Spleen (tissue), 11 donors: ENCODE results near the gene SLC17A4. TPM values are rescaled to one million over a fixed set of nuclear protein-coding genes. Genes with fewer than 3 reads are reported as not detected.
"Not testable (repeated sequence)": the region's sequence is repeated elsewhere in the genome, so short reads cannot be mapped to it uniquely, and the experiment has no call there.

Source experiments
- DNase-seq: peaks from one replicate; pipeline ENCODE4 v3.0.0-alpha.2; 2020
- H3K27ac ChIP-seq, 8 donors: fragments of 200-600 bp; sonication (generic) in 7 of 8; 1 replicate in 4 of 8; 2 replicates in 4 of 8; pipeline versions ENCODE4 v1.5.0 to v1.8.0; 2016 to 2021; ENCODE audit warnings: inconsistent platforms in 4 of 8, mild to moderate bottlenecking in 4 of 8, moderate library complexity in 1 of 8
- H3K27me3 ChIP-seq, 7 donors: fragments of 200-600 bp; sonication (generic) in 6 of 7; replicated peaks in 1 of 7; 1 replicate in 4 of 7; 2 replicates in 3 of 7; pipeline versions ENCODE4 v1.5.0 to v1.8.0; 2016 to 2021; ENCODE audit warnings: inconsistent platforms in 3 of 7, mild to moderate bottlenecking in 1 of 7
- H3K36me3 ChIP-seq, 6 donors: fragments of 200-600 bp; sonication (generic) in 5 of 6; 1 replicate in 4 of 6; 2 replicates in 2 of 6; pipeline versions ENCODE4 v1.5.0 to v1.8.0; 2016 to 2021; ENCODE audit warnings: inconsistent platforms in 2 of 6
- H3K4me1 ChIP-seq, 6 donors: fragments of 200-600 bp; sonication (generic) in 5 of 6; 1 replicate in 3 of 6; 2 replicates in 3 of 6; pipeline versions ENCODE4 v1.5.0 to v1.8.0; 2016 to 2021; ENCODE audit warnings: inconsistent platforms in 3 of 6
- H3K4me3 ChIP-seq, 8 donors: fragments of 200-600 bp; sonication (generic) in 7 of 8; 1 replicate in 4 of 8; 2 replicates in 4 of 8; pipeline versions ENCODE4 v1.5.0 to v1.8.0; 2016 to 2021; ENCODE audit warnings: inconsistent platforms in 4 of 8, mild to moderate bottlenecking in 4 of 8, moderate library complexity in 2 of 8
- H3K9me3 ChIP-seq, 8 donors: fragments of 200-600 bp; sonication (generic) in 7 of 8; 1 replicate in 4 of 8; 2 replicates in 4 of 8; pipeline versions ENCODE4 v1.5.0 to v1.8.0; 2016 to 2021; ENCODE audit warnings: inconsistent platforms in 4 of 8
- CTCF ChIP-seq, 11 experiments: fragments of 200-600 bp in 7 of 11; fragments of 450-650 bp in 4 of 11; sonication (generic) in 4 of 11; IDR thresholded peaks in 8 of 11; conservative IDR thresholded peaks in 3 of 11; 1 replicate in 7 of 11; 2 replicates in 4 of 11; pipeline versions ENCODE4 v1.4.0 to v1.8.0; 2016 to 2021; ENCODE audit warnings: antibody characterized with exemption in 11 of 11, inconsistent platforms in 4 of 11, mild to moderate bottlenecking in 1 of 11
- POLR2A ChIP-seq, 3 donors: fragments of 450-650 bp; IDR thresholded peaks; one replicate each; pipeline ENCODE4 v1.5.1; 2017; ENCODE audit warnings: antibody characterized with exemption in 3 of 3, mild to moderate bottlenecking in 1 of 3
- POLR2AphosphoS5 ChIP-seq, 3 donors: sonication (generic); formaldehyde crosslinking; IDR thresholded peaks; one replicate each; pipeline ENCODE4 v1.5.1; 2017; ENCODE audit warnings: antibody characterized with exemption in 3 of 3
- WGBS, 5 donors: extraction: QIAGEN DNeasy Blood & Tissue Kit in 3 of 5; methylation state at CpG; one replicate each; pipeline versions ENCODE4 v1.1.5 to v1.1.7; 2013 to 2018; 5-methylcytosine and 5-hydroxymethylcytosine counted together
- intact Hi-C: fragments of 100-400 bp; cut with DNase I; formaldehyde crosslinking; loops from one replicate; pipeline ENCODE4 v1.15.0; 2023; ENCODE audit warnings: low total_unique reads
- polyA plus RNA-seq, 3 donors: library from polyadenylated mRNA; stranded (reverse); fragments of 200-250 nt; gene quantifications; one replicate each; pipeline ENCODE4 v1.2.1, GENCODE V29; 2013
- total RNA-seq, 7 donors: library from RNA; depleted of rRNA in 3 of 7; stranded (reverse); fragments of >200 nt in 3 of 7; fragmentation: NEBNext Ultra II Directional in 4 of 7; extraction: Animal tissue kit (Norgen Biotek cat#: 25700) in 4 of 7; gene quantifications; one replicate each; pipeline versions ENCODE4 v1.1.0 to v1.2.1, GENCODE V29; 2016 to 2021
- donor health status: healthy with polysubstance abuse.
- donor health status: DM: no; HTN: no; CAD: no; lungs with moderate emphysema.
- donor health status: DM: no; HTN: no; CAD: no.
- donor health status: Bipolar disorder and iron deficiency.
- donor health status: healthy.
- donor health status: DM: no; HTN: no; CAD: no.
- donor health status: DM: yes; HTN: yes; CAD: no.

The SLC17A4 gene
- total and polyA plus RNA-seq, 10 donors = not detected

- TF ChIP-seq POLR2A (IDR thresholded peaks at IDR 0.05) = no peak
- no peak for TF ChIP-seq POLR2AphosphoS5 (IDR thresholded peaks at IDR 0.05)
- no peak for TF ChIP-seq CTCF (IDR thresholded peaks at IDR 0.05 in 8 of 11, conservative IDR thresholded peaks at IDR 0.05 in 3 of 11)
- Histone ChIP-seq H3K36me3 (no peaks in the 10 kb centered on the region), H3K9me3 (peaks cover 0 to 2% (median 0%) of the 10 kb centered on the region in 8 donors), H3K4me1 (no peaks in the 10 kb centered on the region), H3K4me3 (no peak overlapping the region), H3K27ac (no peak overlapping the region), H3K27me3 (no peaks in the 10 kb centered on the region)
- intact Hi-C loops = no loop called here
- WGBS, 5 donors = 84 to 90% (median 88%) methylated on average over 1 of the region's 1 CpG
- no peak for DNase-seq
Measured at GRCh38 chr6:25746968-25747367, 7.6 kb upstream of the SLC17A4 start.

DNA sequence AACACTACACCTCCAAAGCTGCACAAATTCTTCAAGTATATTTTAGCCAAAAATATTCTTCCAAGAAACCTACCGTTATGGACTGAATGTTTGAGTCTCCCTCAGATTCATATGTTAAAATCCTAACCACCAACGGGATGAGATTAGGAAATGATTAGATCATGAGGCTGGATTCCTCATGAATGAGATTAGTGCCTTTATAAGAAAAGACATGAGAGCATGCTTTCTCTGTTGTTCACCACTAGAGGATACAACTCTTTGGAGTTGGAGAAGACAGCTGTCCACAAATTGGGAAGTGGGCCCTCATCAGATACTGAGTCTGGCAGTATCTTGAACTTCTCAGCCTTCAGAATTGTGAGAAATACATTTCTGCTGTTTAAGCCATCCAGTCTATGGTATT, 7.1 kb upstream of the SLC17A4 start:
- 86 to 96% (median 91%) methylated on average over 2 of the region's 2 CpGs for WGBS, 5 donors
- H3K36me3 ChIP-seq = no peaks in the 10 kb centered on the region
- H3K27me3 ChIP-seq = no peaks in the 10 kb centered on the region
- no peaks in the 10 kb centered on the region for H3K9me3 ChIP-seq
- DNase-seq = no peak
- no peak overlapping the region for H3K4me3 ChIP-seq
- no peaks in the 10 kb centered on the region for H3K4me1 ChIP-seq
- TF ChIP-seq POLR2A (IDR thresholded peaks at IDR 0.05) = no peak
- TF ChIP-seq CTCF (IDR thresholded peaks at IDR 0.05 in 8 of 11, conservative IDR thresholded peaks at IDR 0.05 in 3 of 11) = no peak
- TF ChIP-seq POLR2AphosphoS5 (IDR thresholded peaks at IDR 0.05) = no peak
- no peak overlapping the region for H3K27ac ChIP-seq
- intact Hi-C loops = no loop called here

GRCh38 chr6:25748049-25748448, 6.5 kb upstream of the SLC17A4 start:
- intact Hi-C loops = no loop called here
- Histone ChIP-seq H3K9me3 (no peaks in the 10 kb centered on the region), H3K27ac (no peak overlapping the region), H3K4me3 (no peak overlapping the region), H3K4me1 (no peaks in the 10 kb centered on the region), H3K36me3 (no peaks in the 10 kb centered on the region), H3K27me3 (no peaks in the 10 kb centered on the region)
- TF ChIP-seq CTCF (IDR thresholded peaks at IDR 0.05 in 8 of 11, conservative IDR thresholded peaks at IDR 0.05 in 3 of 11) (no peak), POLR2A (IDR thresholded peaks at IDR 0.05) (no peak), POLR2AphosphoS5 (IDR thresholded peaks at IDR 0.05) (no peak)
- DNase-seq = no peak

GRCh38 chr6:25748601-25749517, 5.7 kb upstream of the SLC17A4 start:
- H3K36me3 ChIP-seq, intact Hi-C loops, H3K4me1 ChIP-seq, H3K27me3 ChIP-seq, H3K9me3 ChIP-seq, H3K27ac ChIP-seq, DNase-seq, H3K4me3 ChIP-seq: not testable (repeated sequence)
- 59 to 84% (median 73%) methylated on average over 17 of the region's 17 CpGs for WGBS, 5 donors
